HG03066 (cell line): ENCODE data around the gene IGSF8.

Experiments
- ATAC-seq: cut with Tn5 transposase; IDR thresholded peaks from one replicate; pipeline ENCODE4 v1.9.1; 2021; ENCODE audit warnings: low read depth; ENCODE audit not compliant: unreplicated experiment

The IGSF8 gene, protein sequence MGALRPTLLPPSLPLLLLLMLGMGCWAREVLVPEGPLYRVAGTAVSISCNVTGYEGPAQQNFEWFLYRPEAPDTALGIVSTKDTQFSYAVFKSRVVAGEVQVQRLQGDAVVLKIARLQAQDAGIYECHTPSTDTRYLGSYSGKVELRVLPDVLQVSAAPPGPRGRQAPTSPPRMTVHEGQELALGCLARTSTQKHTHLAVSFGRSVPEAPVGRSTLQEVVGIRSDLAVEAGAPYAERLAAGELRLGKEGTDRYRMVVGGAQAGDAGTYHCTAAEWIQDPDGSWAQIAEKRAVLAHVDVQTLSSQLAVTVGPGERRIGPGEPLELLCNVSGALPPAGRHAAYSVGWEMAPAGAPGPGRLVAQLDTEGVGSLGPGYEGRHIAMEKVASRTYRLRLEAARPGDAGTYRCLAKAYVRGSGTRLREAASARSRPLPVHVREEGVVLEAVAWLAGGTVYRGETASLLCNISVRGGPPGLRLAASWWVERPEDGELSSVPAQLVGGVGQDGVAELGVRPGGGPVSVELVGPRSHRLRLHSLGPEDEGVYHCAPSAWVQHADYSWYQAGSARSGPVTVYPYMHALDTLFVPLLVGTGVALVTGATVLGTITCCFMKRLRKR

DNA sequence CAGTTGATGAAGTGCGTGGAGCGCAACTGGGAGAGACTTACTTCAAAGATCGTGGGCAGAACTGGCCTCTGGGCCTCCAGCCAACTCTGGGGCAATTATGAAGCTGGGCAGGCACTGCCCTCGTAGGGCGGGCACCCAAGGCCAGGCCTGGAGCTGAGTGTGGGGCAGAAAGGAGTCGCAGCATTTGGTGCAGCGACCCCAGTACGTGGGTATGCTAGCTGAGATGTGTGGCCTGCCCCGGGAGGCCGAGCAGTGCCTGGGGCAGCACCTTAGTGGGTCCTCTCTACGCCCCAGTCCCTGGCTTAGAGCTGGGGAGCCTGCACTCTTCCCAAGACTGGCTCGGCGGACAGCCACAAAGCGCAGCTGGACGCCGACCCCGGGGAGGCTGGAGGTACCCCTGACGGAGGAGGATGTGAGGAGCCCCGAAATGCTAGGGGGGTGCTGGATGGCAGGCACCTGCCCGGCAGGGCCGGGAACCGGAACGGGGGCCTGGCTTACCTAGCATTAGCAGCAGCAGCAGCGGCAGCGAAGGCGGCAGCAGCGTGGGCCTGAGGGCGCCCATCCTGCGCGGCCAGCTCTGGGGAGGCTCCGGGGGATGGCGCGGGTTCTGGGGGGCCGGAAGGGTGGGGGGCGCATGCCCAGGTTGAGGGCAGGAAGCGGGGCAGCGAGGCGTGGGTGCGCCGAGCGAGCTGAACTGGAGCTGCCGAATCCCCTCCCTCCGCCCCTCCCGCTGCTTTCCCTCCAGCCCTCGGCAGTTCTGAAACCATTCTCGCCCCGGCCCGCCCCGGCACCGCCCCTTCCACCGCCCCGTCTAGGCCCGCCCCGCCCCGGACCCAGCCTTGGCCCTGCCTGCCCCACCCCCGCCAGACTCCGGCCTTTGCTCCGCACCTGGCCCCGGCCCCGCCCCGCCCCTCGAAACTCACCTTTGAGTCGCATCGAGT lies at the start of gene IGSF8:
Gene IGSF8, minus strand, starts transcription at position 709 of the 941 bp plus-strand sequence. Its CDS starts 147 bp downstream, at position 562.
- peak; percentile 45 for ATAC-seq

DNA sequence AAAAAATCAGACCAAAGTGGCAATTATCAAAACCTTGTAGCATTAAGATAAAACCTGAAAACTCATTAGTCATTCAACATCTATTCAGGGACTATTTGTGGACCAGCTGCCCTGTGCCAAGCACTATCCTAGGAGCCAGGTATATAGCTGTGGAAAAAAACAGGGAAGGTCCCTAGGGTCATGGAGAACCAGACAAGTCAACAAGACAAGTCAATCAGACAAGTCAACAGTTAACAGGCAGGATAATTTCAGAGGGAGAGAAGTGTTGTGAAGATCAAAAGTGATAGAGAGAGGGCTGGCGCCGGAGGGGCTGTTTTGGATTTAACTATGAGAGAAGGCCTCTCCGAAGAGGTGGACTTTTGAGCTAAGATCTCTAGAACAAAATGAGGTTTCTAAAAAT lies 49.7 kb upstream of the IGSF8 start:
- no peak for ATAC-seq

DNA sequence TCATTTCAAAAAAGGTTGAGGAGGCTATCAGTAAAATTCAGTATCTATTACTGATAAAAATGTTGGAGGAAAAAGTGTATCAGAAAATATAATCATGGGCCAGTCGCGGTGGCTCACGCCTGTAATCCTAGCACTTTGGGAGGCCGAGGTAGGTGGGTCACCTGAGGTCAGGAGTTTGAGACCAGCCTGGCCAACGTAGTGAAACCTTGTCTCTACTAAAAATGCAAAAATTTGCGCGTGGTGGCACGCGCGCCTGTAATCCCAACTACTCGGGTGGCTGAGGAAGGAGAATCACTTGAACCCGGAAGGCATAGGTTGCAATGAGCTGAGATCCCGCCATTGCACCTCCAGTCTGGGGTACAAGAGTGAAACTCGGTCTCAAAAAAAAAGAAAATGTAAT lies 47.7 kb upstream of the IGSF8 start:
- ATAC-seq: no peak

DNA sequence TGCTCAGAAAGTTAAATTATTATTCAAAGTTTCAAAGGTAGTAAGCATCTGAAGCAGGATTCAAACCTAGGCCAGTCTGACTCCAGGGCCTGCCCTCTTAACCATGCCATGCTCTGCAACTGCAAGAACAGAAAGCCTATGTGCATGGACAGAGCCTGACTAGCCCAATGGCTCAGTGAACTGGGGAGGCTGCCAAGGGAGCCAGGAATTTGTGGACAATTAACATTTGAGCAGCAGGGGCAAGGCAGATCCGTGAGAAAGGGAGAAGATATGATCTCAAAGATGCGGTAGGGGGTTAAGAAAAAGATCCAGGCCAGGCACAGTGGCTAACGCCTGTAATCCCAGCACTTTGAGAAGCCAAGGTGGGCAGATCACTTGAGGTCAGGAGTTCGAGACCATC lies 46.5 kb upstream of the IGSF8 start:
- no peak for ATAC-seq

DNA sequence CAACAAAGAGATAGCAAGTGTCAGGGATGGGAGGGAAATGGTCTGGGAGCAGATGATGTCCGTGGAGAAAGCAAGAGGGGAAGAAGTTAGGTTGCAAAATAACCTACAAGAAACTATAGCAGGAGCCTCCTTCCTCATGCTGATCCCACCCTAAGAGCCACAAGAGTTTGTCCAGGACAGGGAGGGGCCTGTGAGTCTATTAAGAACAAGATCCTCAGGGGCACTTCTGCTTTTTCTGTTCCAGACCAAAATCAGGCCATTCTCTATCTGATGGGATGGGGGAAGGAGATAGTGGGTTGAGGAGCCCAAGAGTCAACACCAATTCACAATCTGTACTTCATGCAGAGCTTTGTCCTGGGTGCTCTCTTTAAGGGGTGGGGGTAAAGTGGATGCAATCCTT lies 45.3 kb upstream of the IGSF8 start:
- no peak for ATAC-seq

DNA sequence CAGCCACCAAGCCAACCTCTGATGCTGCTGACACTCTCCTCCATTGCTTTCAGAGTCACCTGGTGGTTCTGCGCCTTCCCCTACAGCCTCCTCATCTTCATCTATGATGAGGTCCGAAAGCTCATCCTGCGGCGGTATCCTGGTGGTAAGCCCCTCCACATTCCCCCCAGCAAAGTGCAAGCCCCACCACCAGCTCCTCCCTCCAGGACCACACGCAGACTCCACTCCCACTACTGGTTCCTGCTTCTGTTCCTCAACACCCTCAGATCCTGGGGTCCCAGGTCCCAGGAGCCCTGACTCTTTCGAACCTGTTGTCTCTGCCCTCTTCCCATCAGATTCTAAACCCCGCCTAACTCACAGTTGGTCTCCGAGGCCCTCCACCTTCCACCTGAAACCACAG lies 41.4 kb upstream of the IGSF8 start:
- no peak for ATAC-seq

DNA sequence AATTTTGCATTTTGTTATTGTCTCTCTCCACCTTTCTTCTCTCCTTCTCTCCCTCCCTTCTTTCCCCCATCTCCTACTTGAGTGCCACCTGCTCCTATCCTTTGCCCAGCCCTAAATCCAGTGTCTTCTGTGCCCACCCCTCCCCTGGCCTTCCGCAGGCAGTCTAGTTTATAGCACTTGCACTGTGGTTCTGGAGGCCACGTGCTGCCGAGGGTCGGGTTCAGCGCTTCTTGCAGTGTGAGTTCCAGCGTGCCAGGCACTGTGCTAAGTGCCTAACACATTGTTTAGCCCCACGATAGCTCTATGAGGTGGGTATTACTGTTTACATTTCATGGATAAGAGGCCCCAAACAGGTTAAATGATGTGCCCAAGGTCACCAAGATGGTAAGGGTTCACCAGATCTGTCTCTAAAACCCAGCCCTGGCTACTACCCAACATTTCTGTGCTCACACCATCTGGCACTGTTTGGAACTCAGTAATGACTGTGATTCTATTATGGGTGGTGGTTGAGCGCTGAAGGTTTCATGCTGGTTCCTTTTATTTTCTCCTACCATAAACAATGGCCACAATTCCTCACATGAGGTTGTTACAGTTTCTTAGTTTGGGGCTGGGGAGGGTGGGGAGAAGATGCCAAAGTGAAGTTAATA lies 38.9 kb upstream of the IGSF8 start:
- ATAC-seq: no peak

DNA sequence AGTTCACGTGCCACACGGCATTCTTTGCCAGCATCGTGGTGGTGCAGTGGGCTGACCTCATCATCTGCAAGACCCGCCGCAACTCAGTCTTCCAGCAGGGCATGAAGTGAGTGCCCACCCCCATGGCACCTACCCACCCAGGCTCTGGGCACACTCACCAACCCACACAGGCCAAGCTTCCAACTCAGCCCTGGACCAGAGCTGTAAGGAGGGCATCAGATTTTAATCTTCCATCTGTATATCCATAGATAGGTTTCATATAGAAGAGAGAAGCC lies 38.4 kb upstream of the IGSF8 start:
- ATAC-seq: no peak

DNA sequence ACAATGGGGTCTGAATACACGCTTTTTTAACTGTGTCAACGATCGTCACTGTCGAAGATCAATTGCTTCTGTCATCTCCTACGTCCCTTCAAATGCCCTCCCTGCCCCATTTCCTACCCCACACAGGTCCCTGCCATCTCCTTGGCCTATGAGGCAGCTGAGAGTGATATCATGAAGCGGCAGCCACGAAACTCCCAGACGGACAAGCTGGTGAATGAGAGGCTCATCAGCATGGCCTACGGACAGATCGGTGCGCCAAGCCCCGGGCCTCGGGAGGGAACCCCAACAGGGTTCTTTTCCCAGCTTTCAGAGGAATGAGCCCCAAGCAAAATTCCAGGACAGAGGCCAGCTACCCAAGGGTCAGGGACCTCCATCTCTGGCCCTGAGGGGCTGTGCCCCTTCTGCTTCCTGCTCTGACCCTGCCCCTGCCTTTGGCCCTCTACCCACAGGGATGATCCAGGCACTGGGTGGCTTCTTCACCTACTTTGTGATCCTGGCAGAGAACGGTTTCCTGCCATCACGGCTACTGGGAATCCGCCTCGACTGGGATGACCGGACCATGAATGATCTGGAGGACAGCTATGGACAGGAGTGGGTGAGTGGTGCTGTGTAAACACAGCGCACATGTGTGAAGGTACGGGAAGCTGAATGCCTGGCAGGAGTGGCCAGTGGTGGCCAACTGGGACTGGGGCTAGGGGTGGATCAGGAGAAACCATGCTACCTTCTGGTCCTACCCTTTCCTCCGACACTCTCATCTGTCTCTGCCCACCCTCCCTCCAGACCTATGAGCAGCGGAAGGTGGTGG lies 37.9 kb upstream of the IGSF8 start:
- no peak for ATAC-seq

DNA sequence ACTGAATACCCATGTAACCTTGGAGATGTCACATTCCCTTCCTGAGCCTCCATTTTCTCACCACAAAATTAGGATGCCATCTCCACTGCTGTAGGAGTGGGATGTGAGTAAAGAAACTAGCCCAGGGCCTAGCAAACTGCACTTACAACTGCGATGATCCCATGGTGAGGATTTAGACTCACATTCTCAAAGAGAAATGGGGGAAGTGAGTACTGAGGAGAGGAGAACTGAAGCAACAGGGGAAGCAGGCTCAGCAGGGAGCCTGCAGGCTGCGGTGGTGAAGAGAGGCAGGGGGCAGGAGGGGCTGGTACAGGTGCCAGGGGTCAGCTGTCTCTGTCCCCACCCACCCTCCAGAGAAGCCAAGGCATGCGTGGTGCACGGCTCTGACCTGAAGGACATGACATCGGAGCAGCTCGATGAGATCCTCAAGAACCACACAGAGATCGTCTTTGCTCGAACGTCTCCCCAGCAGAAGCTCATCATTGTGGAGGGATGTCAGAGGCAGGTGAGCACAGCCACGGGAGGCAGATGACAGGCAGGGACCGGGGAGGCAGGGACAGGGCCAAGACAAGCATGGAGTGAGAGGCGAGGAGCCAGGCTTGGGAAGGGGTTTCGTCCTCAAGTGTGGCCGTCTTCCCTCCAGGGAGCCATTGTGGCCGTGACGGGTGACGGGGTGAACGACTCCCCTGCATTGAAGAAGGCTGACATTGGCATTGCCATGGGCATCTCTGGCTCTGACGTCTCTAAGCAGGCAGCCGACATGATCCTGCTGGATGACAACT lies 36.6 kb upstream of the IGSF8 start:
- ATAC-seq: no peak

DNA sequence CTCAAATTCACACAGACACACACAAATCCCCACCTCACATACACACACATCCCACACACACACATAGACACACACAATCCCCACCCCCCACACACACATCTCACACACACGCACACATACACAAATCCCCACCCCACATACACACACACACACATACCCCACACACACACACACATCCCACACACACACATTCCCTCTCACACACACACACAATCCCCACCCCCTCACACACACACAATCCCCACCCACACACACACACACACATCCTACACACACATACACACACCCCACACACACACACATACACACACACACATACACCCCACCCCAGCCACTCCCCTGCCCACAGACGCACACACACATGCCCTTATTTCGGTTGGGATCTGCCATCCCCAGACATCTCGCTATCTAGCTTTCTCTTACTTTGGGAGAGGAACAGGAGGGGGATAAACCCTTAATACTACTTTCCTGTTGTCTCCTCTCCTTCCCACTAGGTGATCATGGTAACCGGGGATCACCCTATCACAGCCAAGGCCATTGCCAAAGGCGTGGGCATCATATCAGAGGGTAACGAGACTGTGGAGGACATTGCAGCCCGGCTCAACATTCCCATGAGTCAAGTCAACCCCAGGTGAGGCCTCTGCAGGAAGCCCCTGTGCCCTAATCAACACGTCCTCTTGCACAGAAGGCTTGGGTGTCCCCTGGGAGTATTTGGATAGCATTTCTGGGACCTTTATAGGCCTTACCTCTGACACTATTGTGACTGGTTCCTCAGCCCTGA lies 35.8 kb upstream of the IGSF8 start:
- no peak for ATAC-seq

DNA sequence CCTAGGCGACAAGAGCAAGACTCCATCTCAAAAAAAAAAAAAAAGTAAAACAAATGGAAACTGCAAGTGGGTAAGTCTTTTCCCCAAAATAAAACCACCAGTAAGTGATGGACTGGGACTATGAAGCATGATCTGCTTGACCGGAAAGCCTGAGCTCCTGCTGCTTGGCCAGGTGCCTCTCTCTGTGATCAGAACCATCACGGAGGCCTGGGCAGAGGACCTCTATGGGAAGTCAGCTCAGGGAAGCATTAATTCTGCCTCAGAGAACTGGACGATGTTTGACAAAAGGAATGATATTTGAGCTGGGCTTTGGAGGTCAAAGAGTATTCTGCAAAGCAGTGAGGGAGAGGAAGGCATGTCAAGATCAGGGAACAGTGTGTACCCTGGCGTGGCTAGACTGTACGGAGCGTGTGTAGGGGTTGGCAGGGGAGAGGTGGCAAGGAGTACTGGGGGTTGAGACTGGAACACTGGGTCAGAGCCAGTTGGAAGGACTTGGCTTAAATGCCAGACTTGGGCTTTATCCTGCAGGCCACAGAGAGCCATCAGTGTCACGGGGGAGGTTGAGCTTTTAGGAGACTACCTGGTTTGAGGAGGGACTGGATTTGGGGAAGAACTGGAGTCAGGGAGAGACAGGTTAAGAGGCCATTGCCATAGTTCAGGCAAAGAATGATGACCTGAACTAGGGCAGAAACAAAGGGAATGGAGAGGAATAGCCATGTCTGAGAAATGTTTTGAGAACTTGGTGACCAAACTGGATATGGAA lies 33.6 kb upstream of the IGSF8 start:
- ATAC-seq: no peak

DNA sequence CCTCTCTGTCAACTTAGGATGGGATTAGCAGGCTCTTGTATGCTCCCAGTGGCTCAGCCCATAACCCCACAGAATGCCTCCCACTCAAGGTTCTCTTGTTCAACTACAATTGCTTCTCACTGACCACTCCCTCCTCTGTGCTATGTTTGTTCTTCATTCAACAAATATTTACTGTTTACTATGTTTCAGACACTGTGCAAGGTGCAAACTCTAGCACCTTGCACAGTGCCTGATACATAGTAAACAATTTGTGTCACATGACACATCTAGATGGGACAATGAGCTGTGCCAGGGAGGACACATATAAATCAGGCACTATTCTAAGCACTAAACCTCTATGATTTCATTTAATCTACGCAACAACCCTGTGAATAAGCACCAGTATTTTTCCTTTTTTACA lies 32.5 kb upstream of the IGSF8 start:
- ATAC-seq: no peak

DNA sequence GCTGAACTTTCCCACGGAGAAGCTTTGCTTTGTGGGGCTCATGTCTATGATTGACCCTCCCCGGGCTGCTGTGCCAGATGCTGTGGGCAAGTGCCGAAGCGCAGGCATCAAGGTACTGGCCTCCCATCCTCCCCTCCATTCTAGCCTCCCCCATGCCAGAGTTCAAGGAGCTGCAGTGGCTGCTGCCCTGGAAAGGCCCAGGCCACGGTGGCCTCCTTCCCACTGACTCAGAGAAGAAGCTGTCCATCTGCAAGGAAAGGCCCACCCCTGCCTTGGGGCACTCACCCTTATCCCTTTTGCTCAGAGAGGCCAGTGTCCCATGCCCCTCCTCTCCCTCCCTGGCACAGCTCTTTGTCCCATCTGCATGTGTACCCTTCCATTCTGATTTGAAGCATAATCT lies 32.1 kb upstream of the IGSF8 start:
- ATAC-seq: no peak

DNA sequence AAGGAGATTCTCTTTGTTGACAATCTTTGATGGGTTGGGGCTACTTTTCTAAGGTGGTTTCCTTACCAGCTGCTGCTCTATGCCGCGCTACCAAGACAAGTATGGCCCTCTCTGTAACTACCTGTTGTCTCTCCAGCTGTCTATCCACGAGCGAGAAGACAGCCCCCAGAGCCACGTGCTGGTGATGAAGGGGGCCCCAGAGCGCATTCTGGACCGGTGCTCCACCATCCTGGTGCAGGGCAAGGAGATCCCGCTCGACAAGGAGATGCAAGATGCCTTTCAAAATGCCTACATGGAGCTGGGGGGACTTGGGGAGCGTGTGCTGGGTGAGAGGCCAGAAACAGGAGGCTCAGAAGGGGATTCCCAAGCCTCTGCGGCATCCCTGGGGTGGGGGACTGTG lies 31.5 kb upstream of the IGSF8 start:
- ATAC-seq: no peak

DNA sequence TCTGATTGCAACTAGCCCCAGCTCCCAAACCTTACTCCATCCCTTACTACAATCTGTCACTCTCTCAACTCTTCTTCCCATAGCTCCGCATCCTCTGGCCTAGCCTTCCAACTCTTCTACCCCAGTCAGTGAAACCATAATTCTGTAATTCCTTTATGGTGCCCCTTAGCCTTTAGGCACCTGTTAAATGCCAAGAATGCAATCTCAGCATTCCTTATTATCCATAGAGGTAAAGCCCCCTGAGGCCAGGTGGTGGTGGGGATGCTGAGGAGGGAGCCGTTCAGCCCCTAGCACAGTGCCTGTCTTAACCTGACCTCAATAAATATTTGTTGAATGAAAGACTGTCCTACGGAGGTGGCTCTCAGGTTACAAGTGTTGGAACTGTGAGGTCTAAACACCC lies 31.1 kb upstream of the IGSF8 start:
- ATAC-seq: no peak

DNA sequence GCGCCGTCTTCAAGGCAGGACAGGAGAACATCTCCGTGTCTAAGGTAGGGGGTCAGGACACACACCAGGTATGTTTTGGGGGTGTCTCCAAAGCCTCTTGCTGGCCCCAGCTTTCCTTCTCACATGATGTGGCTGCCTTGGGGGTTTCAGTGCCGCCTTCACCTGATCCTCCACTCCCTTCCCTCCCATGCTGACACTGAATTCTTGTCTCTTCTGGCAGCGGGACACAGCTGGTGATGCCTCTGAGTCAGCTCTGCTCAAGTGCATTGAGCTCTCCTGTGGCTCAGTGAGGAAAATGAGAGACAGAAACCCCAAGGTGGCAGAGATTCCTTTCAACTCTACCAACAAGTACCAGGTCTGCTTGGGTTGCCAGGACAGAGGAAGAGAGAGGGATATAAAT lies 30.6 kb upstream of the IGSF8 start:
- ATAC-seq: no peak

DNA sequence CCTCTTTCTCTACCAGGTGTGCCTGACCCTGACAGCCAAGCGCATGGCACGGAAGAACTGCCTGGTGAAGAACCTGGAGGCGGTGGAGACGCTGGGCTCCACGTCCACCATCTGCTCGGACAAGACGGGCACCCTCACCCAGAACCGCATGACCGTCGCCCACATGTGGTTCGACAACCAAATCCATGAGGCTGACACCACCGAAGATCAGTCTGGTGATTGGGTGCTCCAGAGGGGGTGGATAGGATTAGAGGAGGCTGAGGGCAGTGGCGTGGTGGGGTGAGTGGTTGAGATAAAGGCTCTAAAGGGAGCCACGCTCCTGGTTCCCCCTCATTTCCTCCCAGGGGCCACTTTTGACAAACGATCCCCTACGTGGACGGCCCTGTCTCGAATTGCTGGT lies 30.2 kb upstream of the IGSF8 start:
- no peak for ATAC-seq
